IMR-90 (cell line): ENCODE data around the gene UFC1. TPM values are rescaled to one million over a fixed set of nuclear protein-coding genes. Genes with fewer than 3 reads are reported as not detected.

Experiments
- ATAC-seq: fragments of 200-7000 bp; cut with Tn5 transposase; 2 replicates; pipeline ENCODE4 v1.9.1; 2020; ENCODE audit warnings: low read depth, mild to moderate bottlenecking, moderate library complexity
- BruUV-seq: library from RNA; stranded (reverse); fragments of 400-500 nt; replicated peaks from 2 replicates; lab custom pipeline; 2021; lab: Mats Ljungman, UMichigan
- CTCF ChIA-PET: fragments of 300-600 bp; formaldehyde crosslinking; extraction: SDS; loops from one replicate; lab custom pipeline; 2021; ENCODE audit warnings: antibody characterized with exemption; lab: Yijun Ruan, JAX
- POLR2A ChIA-PET: fragments of 300-600 bp; sonication (Branson Sonifier 250); formaldehyde crosslinking; loops from one replicate; lab custom pipeline; 2022; ENCODE audit warnings: antibody characterized with exemption; ENCODE audit not compliant: unreplicated experiment; lab: Charles Lee
- DNase-seq: peaks from one replicate; pipeline ENCODE4 v3.0.0; 2013
- H2AFZ ChIP-seq: replicated peaks from 2 replicates; pipeline ENCODE3; 2013; ENCODE audit warnings: low read length, mild to moderate bottlenecking; ENCODE audit not compliant: poor library complexity
- H2AK5ac ChIP-seq: 2 replicates; pipeline ENCODE4 v1.6.1; 2013; ENCODE audit warnings: low read depth, low read length, inconsistent platforms
- H2AK9ac ChIP-seq: replicated peaks from 2 replicates; pipeline ENCODE3; 2013; ENCODE audit warnings: mild to moderate bottlenecking, low read depth, low read length, moderate library complexity; ENCODE audit not compliant: poor library complexity
- H2BK120ac ChIP-seq: 2 replicates; pipeline ENCODE4 v1.6.1; 2013; ENCODE audit warnings: low read depth, low read length, inconsistent platforms
- H2BK15ac ChIP-seq: 3 replicates; pipeline ENCODE4 v1.6.1; 2013; ENCODE audit warnings: low read depth, low read length, inconsistent platforms
- H2BK20ac ChIP-seq: 2 replicates; pipeline ENCODE4 v1.6.1; 2013; ENCODE audit warnings: low read depth, mild to moderate bottlenecking, inconsistent platforms, low read length, moderate library complexity
- H2BK5ac ChIP-seq: 2 replicates; pipeline ENCODE4 v1.6.1; 2013; ENCODE audit warnings: mild to moderate bottlenecking, low read depth, low read length, inconsistent platforms; ENCODE audit not compliant: poor library complexity, severe bottlenecking
- H3K14ac ChIP-seq: replicated peaks from 2 replicates; pipeline ENCODE4 v1.6.1; 2013; ENCODE audit warnings: low read depth, low read length, inconsistent platforms
- H3K18ac ChIP-seq: 2 replicates; pipeline ENCODE4 v1.6.1; 2013; ENCODE audit warnings: low read depth, low read length, control low read depth
- H3K23ac ChIP-seq: 2 replicates; pipeline ENCODE4 v1.6.1; 2013; ENCODE audit warnings: low read depth, low read length, inconsistent platforms
- H3K27ac ChIP-seq: 2 replicates; pipeline ENCODE4 v1.5.1; 2013; ENCODE audit warnings: mild to moderate bottlenecking, control low read depth, low read length; ENCODE audit not compliant: insufficient read depth
- H3K27me3 ChIP-seq: 2 replicates; pipeline ENCODE4 v1.6.1; 2013; ENCODE audit warnings: low read length; ENCODE audit not compliant: control insufficient read depth, insufficient read depth
- H3K36me3 ChIP-seq: 2 replicates; pipeline ENCODE4 v1.6.1; 2013; ENCODE audit warnings: low read length, mixed read lengths; ENCODE audit not compliant: control insufficient read depth, insufficient read depth
- H3K4ac ChIP-seq: 2 replicates; pipeline ENCODE4 v1.6.1; 2013; ENCODE audit warnings: low read depth, low read length, inconsistent platforms
- H3K4me1 ChIP-seq: 2 replicates; pipeline ENCODE4 v1.6.1; 2013; ENCODE audit warnings: low read length, mixed read lengths; ENCODE audit not compliant: control insufficient read depth, insufficient read depth
- H3K4me2 ChIP-seq: 2 replicates; pipeline ENCODE4 v1.6.1; 2013; ENCODE audit warnings: low read depth, mild to moderate bottlenecking, control low read depth, low read length, moderate library complexity
- H3K4me3 ChIP-seq: 2 replicates; pipeline ENCODE4 v1.5.1; 2013; ENCODE audit warnings: low read depth, mild to moderate bottlenecking, control low read depth, low read length, moderate library complexity; ENCODE audit not compliant: insufficient read depth
- H3K56ac ChIP-seq: 2 replicates; pipeline ENCODE4 v1.6.1; 2013; ENCODE audit warnings: low read length, inconsistent platforms; ENCODE audit not compliant: insufficient read depth; ENCODE audit errors: extremely low read depth
- H3K79me1 ChIP-seq, 2 experiments: 2 replicates each; pipeline ENCODE4 v1.6.1; 2013; ENCODE audit warnings: low read length in 2 of 2, inconsistent platforms in 1 of 2, low read depth in 1 of 2
- H3K9ac ChIP-seq: 2 replicates; pipeline ENCODE4 v1.6.1; 2013; ENCODE audit warnings: low read depth, low read length, control low read depth
- H3K9me1 ChIP-seq: 2 replicates; pipeline ENCODE4 v1.6.1; 2013; ENCODE audit warnings: low read length, inconsistent platforms; ENCODE audit not compliant: insufficient read depth
- H3K9me3 ChIP-seq: 2 replicates; pipeline ENCODE4 v1.6.1; 2013; ENCODE audit warnings: low read length; ENCODE audit not compliant: control insufficient read depth, insufficient read depth
- H4K20me1 ChIP-seq: 2 replicates; pipeline ENCODE4 v1.6.1; 2013; ENCODE audit warnings: low read length, inconsistent platforms; ENCODE audit not compliant: insufficient read depth
- H4K5ac ChIP-seq: 2 replicates; pipeline ENCODE4 v1.6.1; 2013; ENCODE audit warnings: mild to moderate bottlenecking, low read depth, low read length, control low read depth
- H4K8ac ChIP-seq, 2 experiments: 2 replicates each; pipeline ENCODE4 v1.6.1; 2013; ENCODE audit warnings: low read depth in 2 of 2, low read length in 2 of 2, control low read depth in 1 of 2, inconsistent platforms in 1 of 2
- H4K91ac ChIP-seq: 2 replicates; pipeline ENCODE4 v1.6.1; 2013; ENCODE audit warnings: low read depth, low read length, inconsistent platforms; ENCODE audit not compliant: insufficient read depth
- BHLHE40 ChIP-seq: fragments of 150-350 bp; IDR thresholded peaks from 2 replicates; pipeline ENCODE4 v1.6.1; 2016; ENCODE audit warnings: mild to moderate bottlenecking, low read depth, low read length
- CEBPB ChIP-seq: IDR thresholded peaks from 2 replicates; pipeline ENCODE4 v1.6.1; 2012; ENCODE audit warnings: low read depth, low read length, improper control_type of control experiment
- CHD1 ChIP-seq: IDR thresholded peaks from 2 replicates; pipeline ENCODE4 v1.6.1; 2012; ENCODE audit warnings: low read depth, low read length, improper control_type of control experiment
- FOS ChIP-seq: fragments of 150-350 bp; IDR thresholded peaks from 2 replicates; pipeline ENCODE4 v1.6.1; 2016; ENCODE audit warnings: low read depth, low read length
- MAFK ChIP-seq: IDR thresholded peaks from 2 replicates; pipeline ENCODE4 v1.6.1; 2012; ENCODE audit warnings: low read depth, low read length, improper control_type of control experiment
- MAZ ChIP-seq: IDR thresholded peaks from 2 replicates; pipeline ENCODE4 v1.6.1; 2012; ENCODE audit warnings: low read depth, mild to moderate bottlenecking, low read length, improper control_type of control experiment, moderate library complexity, borderline replicate concordance
- MXI1 ChIP-seq: IDR thresholded peaks from 2 replicates; pipeline ENCODE4 v1.6.1; 2012; ENCODE audit warnings: low read depth, mild to moderate bottlenecking, low read length, moderate library complexity, borderline replicate concordance
- NFE2L2 ChIP-seq: fragments of 150-350 bp; IDR thresholded peaks from 2 replicates; pipeline ENCODE4 v1.6.1; 2016; ENCODE audit warnings: low read depth, mild to moderate bottlenecking, low read length
- POLR2A ChIP-seq: IDR thresholded peaks from 2 replicates; pipeline ENCODE4 v1.6.1; 2012; ENCODE audit warnings: mild to moderate bottlenecking, low read depth, low read length
- RAD21 ChIP-seq: IDR thresholded peaks from 2 replicates; pipeline ENCODE4 v1.6.1; 2012; ENCODE audit warnings: low read length, improper control_type of control experiment
- RCOR1 ChIP-seq: IDR thresholded peaks from 2 replicates; pipeline ENCODE4 v1.6.1; 2012; ENCODE audit warnings: mild to moderate bottlenecking, low read length, improper control_type of control experiment; ENCODE audit not compliant: insufficient replicate concordance
- SMC3 ChIP-seq: fragments of 150-350 bp; IDR thresholded peaks from 2 replicates; pipeline ENCODE4 v1.6.1; 2016; ENCODE audit warnings: low read depth, mild to moderate bottlenecking, antibody characterized with exemption, low read length, moderate library complexity
- WGBS, 2 experiments: methylation state at CpG; one replicate each; pipeline versions ENCODE4 v1.1.5 to v1.1.7; 2013; ENCODE audit warnings: missing lambda C conversion rate in 2 of 2; ENCODE audit not compliant: insufficient read length in 1 of 2; ENCODE audit errors: extremely low coverage in 2 of 2; 5-methylcytosine and 5-hydroxymethylcytosine counted together
- dilution Hi-C: fragments of 300-500 bp; cut with HindIII; formaldehyde crosslinking; loops from one replicate; pipeline ENCODE4 v1.14.3; 2018; ENCODE audit warnings: low sequenced_read_pairs; ENCODE audit not compliant: unreplicated experiment
- in situ Hi-C: fragments of 300-500 bp; cut with MboI; formaldehyde crosslinking; loops from 3 replicates; pipeline ENCODE4 v1.14.3; 2019; ENCODE audit warnings: low sequenced_read_pairs, inconsistent platforms, mixed read lengths
- intact Hi-C: fragments of 100-400 bp; cut with micrococcal nuclease; formaldehyde crosslinking; loops from 2 replicates; pipeline ENCODE4 v1.10.0; 2022
- polyA plus RNA-seq, 3 experiments: library from polyadenylated mRNA; depleted of rRNA; stranded (reverse); fragments of >200 nt; gene quantifications; 2 replicates each; pipeline ENCODE4 v1.2.3, GENCODE V29; 2012; ENCODE audit warnings: low replicate concordance in 1 of 3
- total RNA-seq: library from RNA; depleted of rRNA; stranded (reverse); fragments of >200 nt; gene quantifications from 2 replicates; pipeline ENCODE4 v1.2.3, GENCODE V29; 2012
- TF ChIP-seq, protein P1 (sequence below): fragments of 150-350 bp; IDR thresholded peaks from 2 replicates; pipeline ENCODE4 v1.6.1; 2016; ENCODE audit warnings: low read depth, mild to moderate bottlenecking, low read length, moderate library complexity, borderline replicate concordance
- TF ChIP-seq, protein P2 (sequence below): conservative IDR thresholded peaks from 2 replicates; pipeline ENCODE4 v1.5.1; 2012; ENCODE audit warnings: mild to moderate bottlenecking, low read depth, low read length, improper control_type of control experiment

UFC1 gene
- total and polyA plus RNA-seq, 2 of the 4 experiments (the other 2 are of a cell fraction): 134 to 140 TPM

DNA sequence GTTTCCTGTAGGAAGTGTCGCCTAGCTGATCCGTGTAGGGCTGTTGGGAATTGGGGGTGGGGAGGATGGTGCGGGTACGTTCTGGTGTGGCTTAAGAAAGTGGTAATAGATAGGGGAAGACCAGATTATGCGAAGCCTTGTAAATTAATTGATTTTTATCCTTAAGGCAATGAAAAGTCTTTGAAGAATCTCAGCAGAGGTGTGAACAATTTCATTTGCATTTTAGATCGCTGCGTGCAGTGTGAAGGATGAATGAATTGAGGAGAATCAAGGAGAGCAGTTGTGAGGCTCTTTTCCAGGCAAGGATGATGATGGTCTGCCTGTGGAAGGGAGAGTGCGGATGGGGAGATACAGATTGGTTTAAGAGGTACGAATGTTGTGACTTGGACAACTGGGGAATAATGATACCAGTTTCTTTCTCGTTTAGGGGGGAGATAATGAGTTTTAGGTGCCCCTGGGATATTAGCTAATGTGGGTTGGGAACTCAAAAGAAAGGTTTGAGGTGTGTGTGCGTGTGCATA lies 20.5 kb upstream of the UFC1 start:
- Histone ChIP-seq H3K4me3 (peak overlapping the region; percentile 72), H4K5ac (peak overlapping the region; percentile 80; the same call in 1 of the 2 replicates), H4K8ac (peak overlapping the region; percentile 86 to 93), H4K20me1 (no peaks in the 10 kb centered on the region), H2AK9ac (peak overlapping the region; percentile 95), H2BK5ac (peak overlapping the region; percentile 87), H3K56ac (peak overlapping the region; percentile 92), H3K9me1 (peaks cover 5% of the 10 kb centered on the region), H3K27ac (peak overlapping the region; percentile 90), H3K23ac (peak overlapping the region; percentile 99), H2BK20ac (peak overlapping the region; percentile 40; the same call in 1 of the 2 replicates), H3K14ac (peak overlapping the region; percentile 86), H2AK5ac (peak overlapping the region; percentile 87), H3K4ac (peak overlapping the region; percentile 97), H4K91ac (peak overlapping the region; percentile 94), H3K36me3 (peaks cover 8% of the 10 kb centered on the region), H3K18ac (peak overlapping the region; percentile 77), H2AFZ (peak overlapping the region; percentile 91), H3K27me3 (no peaks in the 10 kb centered on the region), H2BK120ac (peak overlapping the region; percentile 63), H3K4me1 (no peaks in the 10 kb centered on the region; the same call in 1 of the 2 replicates), H3K9me3 (no peaks in the 10 kb centered on the region), H3K79me1 (peaks cover 22 to 76% of the 10 kb centered on the region in 2 experiments), H3K4me2 (peak overlapping the region; percentile 98), H3K9ac (peak overlapping the region; percentile 91), H2BK15ac (peak overlapping the region; percentile 78; the same call in 2 of the 3 replicates)
- intact Hi-C loops (no loop called here), in situ Hi-C loops (no loop called here), dilution Hi-C loops (no loop called here)
- no peak for TF ChIP-seq RCOR1
- TF ChIP-seq, protein P1, sequence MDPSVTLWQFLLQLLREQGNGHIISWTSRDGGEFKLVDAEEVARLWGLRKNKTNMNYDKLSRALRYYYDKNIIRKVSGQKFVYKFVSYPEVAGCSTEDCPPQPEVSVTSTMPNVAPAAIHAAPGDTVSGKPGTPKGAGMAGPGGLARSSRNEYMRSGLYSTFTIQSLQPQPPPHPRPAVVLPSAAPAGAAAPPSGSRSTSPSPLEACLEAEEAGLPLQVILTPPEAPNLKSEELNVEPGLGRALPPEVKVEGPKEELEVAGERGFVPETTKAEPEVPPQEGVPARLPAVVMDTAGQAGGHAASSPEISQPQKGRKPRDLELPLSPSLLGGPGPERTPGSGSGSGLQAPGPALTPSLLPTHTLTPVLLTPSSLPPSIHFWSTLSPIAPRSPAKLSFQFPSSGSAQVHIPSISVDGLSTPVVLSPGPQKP: no peak
- no peak for TF ChIP-seq CEBPB
- TF ChIP-seq POLR2A: no peak
- no peak for TF ChIP-seq FOS
- TF ChIP-seq NFE2L2: no peak
- no peak for TF ChIP-seq RAD21
- TF ChIP-seq, protein P2, sequence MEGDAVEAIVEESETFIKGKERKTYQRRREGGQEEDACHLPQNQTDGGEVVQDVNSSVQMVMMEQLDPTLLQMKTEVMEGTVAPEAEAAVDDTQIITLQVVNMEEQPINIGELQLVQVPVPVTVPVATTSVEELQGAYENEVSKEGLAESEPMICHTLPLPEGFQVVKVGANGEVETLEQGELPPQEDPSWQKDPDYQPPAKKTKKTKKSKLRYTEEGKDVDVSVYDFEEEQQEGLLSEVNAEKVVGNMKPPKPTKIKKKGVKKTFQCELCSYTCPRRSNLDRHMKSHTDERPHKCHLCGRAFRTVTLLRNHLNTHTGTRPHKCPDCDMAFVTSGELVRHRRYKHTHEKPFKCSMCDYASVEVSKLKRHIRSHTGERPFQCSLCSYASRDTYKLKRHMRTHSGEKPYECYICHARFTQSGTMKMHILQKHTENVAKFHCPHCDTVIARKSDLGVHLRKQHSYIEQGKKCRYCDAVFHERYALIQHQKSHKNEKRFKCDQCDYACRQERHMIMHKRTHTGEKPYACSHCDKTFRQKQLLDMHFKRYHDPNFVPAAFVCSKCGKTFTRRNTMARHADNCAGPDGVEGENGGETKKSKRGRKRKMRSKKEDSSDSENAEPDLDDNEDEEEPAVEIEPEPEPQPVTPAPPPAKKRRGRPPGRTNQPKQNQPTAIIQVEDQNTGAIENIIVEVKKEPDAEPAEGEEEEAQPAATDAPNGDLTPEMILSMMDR: no peak
- no peak for TF ChIP-seq BHLHE40
- TF ChIP-seq MAZ: no peak
- TF ChIP-seq MXI1: no peak
- TF ChIP-seq SMC3: no peak
- no peak for TF ChIP-seq MAFK
- no peak for TF ChIP-seq CHD1
- ATAC-seq (no peak; the same call in 1 of the 2 replicates), DNase-seq (peak; percentile 23)
- TSS peak; percentile 26 for BruUV-seq
- WGBS, 2 experiments: 6% methylated on average over 9 of the region's 11 CpGs; no CpG with 5 or more reads in 1 of the 2 experiments
- ChIA-PET POLR2A (interaction anchor here (1.5 kb wide), 1 partner anchor 15 kb away, joined by 9 read pairs; the partner anchor contains the start of genes NIT1 and PFDN2), CTCF (no interaction called here)
